H1 (cell line): ENCODE data around the gene OLA1. TPM values are rescaled to one million over a fixed set of nuclear protein-coding genes. Genes with fewer than 3 reads are reported as not detected.

Experiments
- CTCF ChIA-PET: fragments of 300-600 bp; sonication (Branson Sonifier 250); formaldehyde crosslinking; loops from one replicate; lab custom pipeline; 2021; ENCODE audit not compliant: partially characterized antibody; lab: Charles Lee
- POLR2A ChIA-PET: fragments of 300-600 bp; sonication (Branson Sonifier 250); formaldehyde crosslinking; loops from one replicate; lab custom pipeline; 2021; ENCODE audit warnings: inconsistent platforms; ENCODE audit not compliant: partially characterized antibody; lab: Charles Lee
- DNase-seq, 2 experiments: peaks; one replicate each; pipeline versions ENCODE4 v3.0.0 to v3.0.0-alpha.2; 2010 to 2022; ENCODE audit warnings: low spot score in 2 of 2, low read depth in 1 of 2, mixed read lengths in 1 of 2
- FAIRE-seq: peaks from 2 replicates; lab custom pipeline; 2011; peaks lifted over from hg19 to GRCh38; lab: Jason Lieb, UNC
- H2AFZ ChIP-seq: 2 replicates; pipeline ENCODE4 v1.8.1; 2012; ENCODE audit warnings: low read length, inconsistent platforms
- H2AK5ac ChIP-seq: 2 replicates; pipeline ENCODE4 v1.6.1; 2013; ENCODE audit warnings: low read depth, low read length
- H2BK120ac ChIP-seq: replicated peaks from 2 replicates; pipeline ENCODE3; 2013; ENCODE audit warnings: low read depth, low read length, inconsistent platforms
- H2BK12ac ChIP-seq: 2 replicates; pipeline ENCODE4 v1.6.1; 2013; ENCODE audit warnings: low read depth, low read length
- H2BK15ac ChIP-seq: 2 replicates; pipeline ENCODE4 v1.6.1; 2013; ENCODE audit warnings: low read length
- H2BK20ac ChIP-seq: 2 replicates; pipeline ENCODE4 v1.6.1; 2013; ENCODE audit warnings: low read length
- H2BK5ac ChIP-seq: 2 replicates; pipeline ENCODE4 v1.6.1; 2013; ENCODE audit warnings: low read depth, low read length
- H3K14ac ChIP-seq: 2 replicates; pipeline ENCODE4 v1.6.1; 2013; ENCODE audit warnings: inconsistent platforms; ENCODE audit not compliant: insufficient read length
- H3K18ac ChIP-seq: 2 replicates; pipeline ENCODE4 v1.6.1; 2013; ENCODE audit warnings: low read length; ENCODE audit errors: extremely low read depth
- H3K23ac ChIP-seq: 2 replicates; pipeline ENCODE4 v1.6.1; 2013; ENCODE audit warnings: inconsistent platforms; ENCODE audit not compliant: insufficient read length
- H3K23me2 ChIP-seq: 2 replicates; pipeline ENCODE4 v1.6.1; 2013; ENCODE audit warnings: low read depth, low read length
- H3K27ac ChIP-seq: 2 replicates; pipeline ENCODE4 v1.6.1; 2011; ENCODE audit warnings: low read depth, low read length, inconsistent platforms
- H3K27me3 ChIP-seq, 4 experiments: replicated peaks in 1 of 4; 1 replicate in 1 of 4; 2 replicates in 3 of 4; pipeline versions ENCODE4 v1.6.1 to v1.8.1; 2011 to 2013; ENCODE audit warnings: low read length in 3 of 4, mild to moderate bottlenecking in 3 of 4, inconsistent platforms in 2 of 4, mixed read lengths in 2 of 4, moderate library complexity in 1 of 4; ENCODE audit not compliant: control insufficient read depth in 3 of 4, insufficient read depth in 3 of 4; ENCODE audit errors: extremely low read depth in 1 of 4
- H3K36me3 ChIP-seq, 4 experiments: 2 replicates each; pipeline versions ENCODE4 v1.6.1 to v1.8.1; 2011 to 2013; ENCODE audit warnings: mild to moderate bottlenecking in 4 of 4, low read length in 3 of 4, moderate library complexity in 2 of 4, control low read depth in 1 of 4, inconsistent platforms in 1 of 4; ENCODE audit not compliant: insufficient read depth in 4 of 4, control insufficient read depth in 2 of 4
- H3K4ac ChIP-seq: replicated peaks from 2 replicates; pipeline ENCODE3; 2013; ENCODE audit warnings: low read length, low read depth, mixed read lengths, inconsistent platforms; ENCODE audit not compliant: insufficient read length
- H3K4me1 ChIP-seq, 4 experiments: replicated peaks in 1 of 4; 1 replicate in 1 of 4; 2 replicates in 3 of 4; pipeline versions ENCODE4 v1.6.1 to v1.8.1; 2011 to 2013; ENCODE audit warnings: low read length in 3 of 4, inconsistent platforms in 2 of 4, mixed read lengths in 1 of 4; ENCODE audit not compliant: insufficient read depth in 4 of 4, control insufficient read depth in 3 of 4
- H3K4me2 ChIP-seq, 2 experiments: 2 replicates each; pipeline versions ENCODE4 v1.6.1 to v1.8.1; 2011 to 2013; ENCODE audit warnings: low read depth in 2 of 2, low read length in 2 of 2, control low read depth in 1 of 2, inconsistent platforms in 1 of 2, mild to moderate bottlenecking in 1 of 2; ENCODE audit not compliant: insufficient read depth in 1 of 2
- H3K4me3 ChIP-seq, 4 experiments: fragments of 200-600, 300-600 bp in 1 of 4; sonication (generic), shearing (Covaris generic), sonication (Bioruptor Twin) in 1 of 4; 2 replicates each; pipeline versions ENCODE4 v1.5.1 to v1.8.1; 2011 to 2016; ENCODE audit warnings: low read length in 4 of 4, low read depth in 3 of 4, control low read depth in 2 of 4, inconsistent platforms in 2 of 4, mild to moderate bottlenecking in 2 of 4, mixed read lengths in 1 of 4, moderate library complexity in 1 of 4; ENCODE audit not compliant: insufficient read depth in 2 of 4; ENCODE audit errors: extremely low read depth in 1 of 4
- H3K56ac ChIP-seq: replicated peaks from 2 replicates; pipeline ENCODE3; 2013; ENCODE audit warnings: low read depth, mild to moderate bottlenecking, mixed read lengths, low read length, inconsistent platforms; ENCODE audit not compliant: insufficient read length
- H3K79me1 ChIP-seq: 2 replicates; pipeline ENCODE4 v1.6.1; 2013; ENCODE audit warnings: low read depth, low read length, control low read depth
- H3K79me2 ChIP-seq, 2 experiments: 2 replicates each; pipeline versions ENCODE4 v1.6.1 to v1.8.1; 2012 to 2013; ENCODE audit warnings: low read length in 2 of 2, mild to moderate bottlenecking in 2 of 2, inconsistent platforms in 1 of 2; ENCODE audit not compliant: insufficient read depth in 2 of 2, control insufficient read depth in 1 of 2
- H3K9ac ChIP-seq, 4 experiments: replicated peaks in 1 of 4; 1 replicate in 1 of 4; 2 replicates in 3 of 4; pipeline versions ENCODE4 v1.6.1 to v1.8.1; 2011 to 2013; ENCODE audit warnings: low read depth in 3 of 4, low read length in 3 of 4, control low read depth in 2 of 4, mild to moderate bottlenecking in 2 of 4, moderate library complexity in 2 of 4, inconsistent platforms in 1 of 4; ENCODE audit errors: extremely low read depth in 1 of 4
- H3K9me3 ChIP-seq, 2 experiments: 2 replicates each; pipeline versions ENCODE4 v1.6.1 to v1.8.1; 2012 to 2013; ENCODE audit warnings: mild to moderate bottlenecking in 2 of 2, moderate library complexity in 2 of 2, control low read depth in 1 of 2, inconsistent platforms in 1 of 2, low read depth in 1 of 2, low read length in 1 of 2, mixed read lengths in 1 of 2; ENCODE audit not compliant: insufficient read depth in 2 of 2
- H4K20me1 ChIP-seq, 2 experiments: replicated peaks in 1 of 2; 2 replicates each; pipeline versions ENCODE3 to v1.8.1; 2011 to 2013; ENCODE audit warnings: inconsistent platforms in 2 of 2, low read length in 2 of 2, mild to moderate bottlenecking in 1 of 2; ENCODE audit not compliant: insufficient read depth in 2 of 2, control insufficient read depth in 1 of 2
- H4K5ac ChIP-seq: 2 replicates; pipeline ENCODE4 v1.6.1; 2013; ENCODE audit warnings: low read length, low read depth, mixed read lengths, inconsistent platforms; ENCODE audit not compliant: insufficient read length
- H4K8ac ChIP-seq: 2 replicates; pipeline ENCODE4 v1.8.0; 2013; ENCODE audit warnings: mild to moderate bottlenecking, moderate library complexity, low read length, inconsistent platforms; ENCODE audit not compliant: insufficient read depth; ENCODE audit errors: extremely low read depth
- H4K91ac ChIP-seq: replicated peaks from 2 replicates; pipeline ENCODE3; 2013; ENCODE audit warnings: low read length, mixed read lengths, inconsistent platforms; ENCODE audit not compliant: insufficient read length
- BCL11A ChIP-seq, 2 experiments: IDR thresholded peaks; one replicate each; pipeline ENCODE4 v1.6.1; 2011; ENCODE audit warnings: low read depth in 2 of 2, low read length in 2 of 2, mild to moderate bottlenecking in 2 of 2
- CBX5 ChIP-seq: fragments of 300-800, 300-1000 bp; sonication (generic); IDR thresholded peaks from 2 replicates; pipeline ENCODE4 v1.7.1; 2016; ENCODE audit warnings: antibody characterized with exemption, low read length, low read depth
- CBX8 ChIP-seq: fragments of 300-800, 300-1000 bp; sonication (generic); IDR thresholded peaks from 2 replicates; pipeline ENCODE4 v1.7.1; 2016; ENCODE audit warnings: low read depth, low read length, borderline replicate concordance
- EZH2 ChIP-seq: fragments of 200-600 bp; sonication (generic); IDR thresholded peaks from 2 replicates; pipeline ENCODE4 v1.7.1; 2012; ENCODE audit warnings: low read depth, mild to moderate bottlenecking, moderate library complexity, low read length, inconsistent platforms; ENCODE audit not compliant: severe bottlenecking
- HDAC6 ChIP-seq: IDR thresholded peaks from one replicate; pipeline ENCODE4 v1.7.1; 2012; ENCODE audit warnings: low read depth, mild to moderate bottlenecking, inconsistent platforms, low read length, moderate library complexity
- NANOG ChIP-seq: IDR thresholded peaks from 2 replicates; pipeline ENCODE4 v1.6.1; 2011; ENCODE audit warnings: low read length, low read depth, mild to moderate bottlenecking, inconsistent platforms; ENCODE audit not compliant: insufficient read depth, poor library complexity, severe bottlenecking
- SP1 ChIP-seq: IDR thresholded peaks from 2 replicates; pipeline ENCODE4 v1.6.1; 2011; ENCODE audit warnings: low read depth, low read length
- SRF ChIP-seq: IDR thresholded peaks from 2 replicates; pipeline ENCODE4 v1.6.1; 2011; ENCODE audit warnings: mild to moderate bottlenecking, low read depth, low read length, moderate library complexity
- TEAD4 ChIP-seq: IDR thresholded peaks from 2 replicates; pipeline ENCODE4 v1.6.1; 2012; ENCODE audit warnings: low read depth, low read length, inconsistent platforms, mixed read lengths
- WGBS, 2 experiments: shearing (Covaris generic) in 1 of 2; methylation state at CpG; one replicate each; pipeline versions ENCODE4 v1.1.6 to v1.1.7; 2013 to 2015; ENCODE audit warnings: low lambda C conversion rate in 2 of 2, mixed read lengths in 2 of 2, inconsistent platforms in 1 of 2, low coverage in 1 of 2, missing lambda C conversion rate in 1 of 2; ENCODE audit not compliant: insufficient replicate concordance in 2 of 2, insufficient coverage in 1 of 2, insufficient read length in 1 of 2; ENCODE audit errors: extremely low coverage in 1 of 2, missing lambda C conversion rate in 1 of 2; 5-methylcytosine and 5-hydroxymethylcytosine counted together
- polyA plus RNA-seq, 7 experiments: library from polyadenylated mRNA; depleted of rRNA in 3 of 7; stranded (reverse) in 5 of 7; unstranded in 2 of 7; fragments of >200 nt in 5 of 7; fragments of 200-250 nt in 2 of 7; gene quantifications; 1 replicate in 5 of 7; 2 replicates in 1 of 7; 4 replicates in 1 of 7; pipeline versions ENCODE4 v1.2.1 to v1.2.3, GENCODE V29; 2011 to 2013; ENCODE audit warnings: missing spikeins in 2 of 7, mixed read lengths in 2 of 7
- total RNA-seq: library from RNA; stranded (reverse); fragmentation: NEBNext Ultra II Directional; extraction: Animal tissue kit (Norgen Biotek cat#: 25700); gene quantifications from 2 replicates; pipeline ENCODE4 v1.2.1, GENCODE V29; 2021

The OLA1 gene
- total and polyA plus RNA-seq, 2 of the 8 experiments (the other 6 are each of a cell fraction or from before 2014, with no cell fraction given) = 39.3 to 158 TPM

DNA sequence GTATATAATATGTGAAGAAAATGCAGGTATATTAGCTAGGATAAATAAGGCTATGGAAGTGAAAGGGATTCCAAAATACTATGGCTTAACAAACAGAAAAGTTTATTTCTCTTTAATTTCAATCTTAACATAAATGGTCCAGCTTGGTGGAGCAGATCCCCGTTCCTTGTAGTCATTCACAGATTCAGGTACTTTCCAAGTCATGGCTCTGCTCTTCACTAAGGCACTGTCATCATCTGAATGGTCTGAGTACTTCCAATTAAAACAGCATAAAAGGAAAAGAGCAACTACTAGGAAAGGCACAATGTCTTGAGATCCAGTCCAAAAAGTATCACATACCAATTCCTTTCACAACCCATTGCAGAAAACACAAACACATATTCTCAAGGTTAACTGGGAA lies 63.4 kb downstream of the OLA1 start:
- Histone ChIP-seq H3K4me3 (no peak overlapping the region), H2BK12ac (no peak overlapping the region), H3K79me2 (peaks cover 0 to 27% of the 10 kb centered on the region in 2 experiments; a peak in 3 of 4 replicates), H3K36me3 (no peaks in the 10 kb centered on the region), H3K4me2 (no peak overlapping the region), H3K79me1 (no peaks in the 10 kb centered on the region), H2AFZ (no peak overlapping the region), H4K8ac (no peak overlapping the region), H2BK5ac (no peak overlapping the region), H2BK120ac (no peak overlapping the region), H3K27me3 (no peaks in the 10 kb centered on the region), H4K91ac (no peak overlapping the region), H3K14ac (no peak overlapping the region), H3K18ac (no peak overlapping the region), H3K23me2 (no peaks in the 10 kb centered on the region), H2BK15ac (no peak overlapping the region), H3K9ac (no peak overlapping the region), H3K56ac (no peak overlapping the region), H2AK5ac (no peak overlapping the region), H2BK20ac (no peak overlapping the region), H3K4me1 (peaks cover 0 to 3% (median 1%) of the 10 kb centered on the region in 4 experiments; a peak in 3 of 7 replicates), H3K4ac (no peak overlapping the region), H3K9me3 (no peaks in the 10 kb centered on the region), H3K27ac (no peak overlapping the region), H3K23ac (no peak overlapping the region), H4K5ac (no peak overlapping the region), H4K20me1 (peaks cover 0 to 2% of the 10 kb centered on the region in 2 experiments)
- TF ChIP-seq HDAC6 (no peak), CBX8 (no peak), SP1 (no peak), TEAD4 (no peak), BCL11A (IDR thresholded peaks at IDR 0.05; ENCODE audit: low read depth in 2 of 2, low read length in 2 of 2) (no peak), NANOG (no peak), SRF (no peak), CBX5 (no peak), EZH2 (no peak)
- DNase-seq (no peak), FAIRE-seq (no peak)
- CTCF ChIA-PET = interaction anchor here (1.4 kb wide), 1 partner anchor 46 kb away, joined by 3 read pairs; no protein-coding TSS in a partner anchor
- POLR2A ChIA-PET = no interaction called here
- WGBS, 2 experiments = 92% methylated on average over 1 of the region's 1 CpG; no CpG with 5 or more reads in 1 of the 2 experiments
